HEK293T (cell line): Measurements from ENCODE around the gene C11orf21.

Experiments used
- ARNT ChIP-seq: fragments of 450-650 bp; IDR thresholded peaks from 2 replicates; pipeline ENCODE4 v1.6.1; 2017; ENCODE audit warnings: mild to moderate bottlenecking
- BHLHE40 ChIP-seq: fragments of 450-650 bp; IDR thresholded peaks from 2 replicates; pipeline ENCODE4 v1.6.1; 2016; ENCODE audit warnings: mild to moderate bottlenecking, moderate library complexity, borderline replicate concordance
- CTBP1 ChIP-seq: fragments of 450-650 bp; IDR thresholded peaks from 2 replicates; pipeline ENCODE4 v1.6.1; 2016; ENCODE audit warnings: borderline replicate concordance
- FOXA1 ChIP-seq: fragments of 450-650 bp; IDR thresholded peaks from 2 replicates; pipeline ENCODE4 v1.6.1; 2016; ENCODE audit warnings: mild to moderate bottlenecking
- FOXK2 ChIP-seq: fragments of 450-650 bp; IDR thresholded peaks from 2 replicates; pipeline ENCODE4 v1.6.1; 2016; ENCODE audit warnings: mild to moderate bottlenecking
- FOXM1 ChIP-seq: fragments of 450-650 bp; IDR thresholded peaks from 2 replicates; pipeline ENCODE4 v1.6.1; 2017; ENCODE audit warnings: mild to moderate bottlenecking, borderline replicate concordance
- HDGF ChIP-seq: fragments of 450-650 bp; IDR thresholded peaks from 2 replicates; pipeline ENCODE4 v1.6.1; 2017; ENCODE audit warnings: antibody characterized with exemption, borderline replicate concordance
- L3MBTL2 ChIP-seq: fragments of 450-650 bp; conservative IDR thresholded peaks from 2 replicates; pipeline ENCODE4 v1.6.1; 2016; ENCODE audit warnings: mild to moderate bottlenecking
- LEF1 ChIP-seq: fragments of 450-650 bp; IDR thresholded peaks from 2 replicates; pipeline ENCODE4 v1.6.1; 2017; ENCODE audit warnings: mild to moderate bottlenecking, borderline replicate concordance
- NFRKB ChIP-seq: fragments of 450-650 bp; IDR thresholded peaks from 2 replicates; pipeline ENCODE4 v1.6.1; 2016; ENCODE audit warnings: mild to moderate bottlenecking, moderate library complexity
- SP1 ChIP-seq: fragments of 450-650 bp; IDR thresholded peaks from 2 replicates; pipeline ENCODE4 v1.6.1; 2017
- SUZ12 ChIP-seq: fragments of 450-650 bp; IDR thresholded peaks from 2 replicates; pipeline ENCODE4 v1.6.1; 2016; ENCODE audit warnings: mild to moderate bottlenecking
- TARDBP ChIP-seq: fragments of 450-650 bp; IDR thresholded peaks from 2 replicates; pipeline ENCODE4 v1.6.1; 2016
- ZNF384 ChIP-seq: fragments of 450-650 bp; IDR thresholded peaks from 2 replicates; pipeline ENCODE4 v1.6.1; 2016

GRCh38 chr11:2258501-2259465, 42.9 kb downstream of the C11orf21 start:
- TF ChIP-seq ZNF384: no peak
- no peak for TF ChIP-seq SP1
- no peak for TF ChIP-seq BHLHE40
- no peak for TF ChIP-seq CTBP1
- no peak for TF ChIP-seq HDGF
- no peak for TF ChIP-seq FOXM1
- no peak for TF ChIP-seq SUZ12
- TF ChIP-seq TARDBP: no peak
- TF ChIP-seq ARNT: no peak
- no peak for TF ChIP-seq LEF1
- no peak for TF ChIP-seq L3MBTL2
- no peak for TF ChIP-seq FOXK2
- no peak for TF ChIP-seq FOXA1
- TF ChIP-seq NFRKB: no peak
